ENCODE data around the gene HSPB8. TPM values are rescaled to one million over a fixed set of nuclear protein-coding genes. Genes with fewer than 3 reads are reported as not detected.

Gene HSPB8
- total RNA-seq, 1 experiment from 2014 or later, result 6.7 TPM

DNA sequence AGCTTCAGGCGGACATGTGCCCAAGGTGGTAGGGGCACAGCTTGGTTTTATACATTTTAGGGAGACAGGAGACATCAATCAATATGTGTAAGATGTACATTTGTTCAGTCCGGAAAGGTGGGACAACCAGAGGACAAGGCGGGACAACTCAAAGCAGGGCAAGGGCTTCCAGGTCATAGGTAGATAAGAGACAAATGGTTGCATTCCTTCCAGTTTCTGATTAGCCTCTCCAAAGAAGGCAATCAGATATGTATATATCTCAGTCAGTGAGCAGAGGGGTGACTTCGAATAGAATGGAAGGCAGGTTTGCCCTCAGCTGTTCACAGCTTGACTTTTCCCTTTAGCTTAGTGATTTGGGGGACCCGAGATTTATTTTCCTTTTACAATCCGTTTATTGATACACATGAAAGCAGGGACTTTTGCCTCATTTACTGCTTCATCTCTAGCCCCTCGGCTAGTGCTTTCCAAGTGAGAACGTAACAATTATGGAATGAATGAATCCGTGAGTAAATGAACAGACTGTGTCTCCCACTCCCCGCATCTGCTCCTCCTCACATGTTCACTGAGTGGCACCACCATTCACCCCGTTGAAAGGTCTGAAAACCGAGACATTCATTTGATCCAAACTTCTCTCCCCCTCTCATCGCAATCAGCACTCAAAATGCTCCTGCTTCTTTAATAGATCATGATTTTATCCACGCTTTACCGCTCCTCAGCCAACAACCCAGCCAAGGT lies 6.9 kb upstream of the HSPB8 start:
- no peak overlapping the region for H3K4me3 Mint-ChIP-seq
- peaks cover 35% of the 10 kb centered on the region for H3K4me1 Mint-ChIP-seq
- DNase-seq (ENCODE audit: low spot score) (no peak), ATAC-seq (no peak)
- no peaks in the 10 kb centered on the region; the same call in 1 of the 2 replicates for H3K27me3 Mint-ChIP-seq (ENCODE audit: low read depth)
- no peak overlapping the region for H3K27ac Mint-ChIP-seq
- POLR2A ChIA-PET, result interaction anchor here (1.0 kb wide), 1 partner anchor 17 kb away, joined by 4 read pairs; no protein-coding TSS in a partner anchor
- peaks cover 8% of the 10 kb centered on the region for H3K9me3 Mint-ChIP-seq
- no peaks in the 10 kb centered on the region for H3K36me3 Mint-ChIP-seq
- CTCF ChIA-PET, result no interaction called here
- TF ChIP-seq, protein P1, sequence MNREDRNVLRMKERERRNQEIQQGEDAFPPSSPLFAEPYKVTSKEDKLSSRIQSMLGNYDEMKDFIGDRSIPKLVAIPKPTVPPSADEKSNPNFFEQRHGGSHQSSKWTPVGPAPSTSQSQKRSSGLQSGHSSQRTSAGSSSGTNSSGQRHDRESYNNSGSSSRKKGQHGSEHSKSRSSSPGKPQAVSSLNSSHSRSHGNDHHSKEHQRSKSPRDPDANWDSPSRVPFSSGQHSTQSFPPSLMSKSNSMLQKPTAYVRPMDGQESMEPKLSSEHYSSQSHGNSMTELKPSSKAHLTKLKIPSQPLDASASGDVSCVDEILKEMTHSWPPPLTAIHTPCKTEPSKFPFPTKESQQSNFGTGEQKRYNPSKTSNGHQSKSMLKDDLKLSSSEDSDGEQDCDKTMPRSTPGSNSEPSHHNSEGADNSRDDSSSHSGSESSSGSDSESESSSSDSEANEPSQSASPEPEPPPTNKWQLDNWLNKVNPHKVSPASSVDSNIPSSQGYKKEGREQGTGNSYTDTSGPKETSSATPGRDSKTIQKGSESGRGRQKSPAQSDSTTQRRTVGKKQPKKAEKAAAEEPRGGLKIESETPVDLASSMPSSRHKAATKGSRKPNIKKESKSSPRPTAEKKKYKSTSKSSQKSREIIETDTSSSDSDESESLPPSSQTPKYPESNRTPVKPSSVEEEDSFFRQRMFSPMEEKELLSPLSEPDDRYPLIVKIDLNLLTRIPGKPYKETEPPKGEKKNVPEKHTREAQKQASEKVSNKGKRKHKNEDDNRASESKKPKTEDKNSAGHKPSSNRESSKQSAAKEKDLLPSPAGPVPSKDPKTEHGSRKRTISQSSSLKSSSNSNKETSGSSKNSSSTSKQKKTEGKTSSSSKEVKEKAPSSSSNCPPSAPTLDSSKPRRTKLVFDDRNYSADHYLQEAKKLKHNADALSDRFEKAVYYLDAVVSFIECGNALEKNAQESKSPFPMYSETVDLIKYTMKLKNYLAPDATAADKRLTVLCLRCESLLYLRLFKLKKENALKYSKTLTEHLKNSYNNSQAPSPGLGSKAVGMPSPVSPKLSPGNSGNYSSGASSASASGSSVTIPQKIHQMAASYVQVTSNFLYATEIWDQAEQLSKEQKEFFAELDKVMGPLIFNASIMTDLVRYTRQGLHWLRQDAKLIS (CRISPR knock-in tag; IDR thresholded peaks at IDR 0.05; ENCODE audit: borderline replicate concordance), result no peak
- TF ChIP-seq, protein P2, sequence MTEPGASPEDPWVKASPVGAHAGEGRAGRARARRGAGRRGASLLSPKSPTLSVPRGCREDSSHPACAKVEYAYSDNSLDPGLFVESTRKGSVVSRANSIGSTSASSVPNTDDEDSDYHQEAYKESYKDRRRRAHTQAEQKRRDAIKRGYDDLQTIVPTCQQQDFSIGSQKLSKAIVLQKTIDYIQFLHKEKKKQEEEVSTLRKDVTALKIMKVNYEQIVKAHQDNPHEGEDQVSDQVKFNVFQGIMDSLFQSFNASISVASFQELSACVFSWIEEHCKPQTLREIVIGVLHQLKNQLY (CRISPR knock-in tag; IDR thresholded peaks at IDR 0.05), result no peak
- TF ChIP-seq, protein P3, sequence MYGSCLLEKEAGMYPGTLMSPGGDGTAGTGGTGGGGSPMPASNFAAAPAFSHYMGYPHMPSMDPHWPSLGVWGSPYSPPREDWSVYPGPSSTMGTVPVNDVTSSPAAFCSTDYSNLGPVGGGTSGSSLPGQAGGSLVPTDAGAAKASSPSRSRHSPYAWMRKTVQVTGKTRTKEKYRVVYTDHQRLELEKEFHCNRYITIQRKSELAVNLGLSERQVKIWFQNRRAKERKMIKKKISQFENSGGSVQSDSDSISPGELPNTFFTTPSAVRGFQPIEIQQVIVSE (CRISPR knock-in tag; IDR thresholded peaks at IDR 0.05; ENCODE audit: borderline replicate concordance), result no peak
- TF ChIP-seq ETV6 (CRISPR knock-in tag; IDR thresholded peaks at IDR 0.05) (no peak), FOXP1 (CRISPR knock-in tag; IDR thresholded peaks at IDR 0.05; ENCODE audit: borderline replicate concordance) (no peak), RELA (CRISPR knock-in tag; IDR thresholded peaks at IDR 0.05; ENCODE audit: borderline replicate concordance) (no peak), PRRX2 (CRISPR knock-in tag; IDR thresholded peaks at IDR 0.05) (no peak), JUN (CRISPR knock-in tag; IDR thresholded peaks at IDR 0.05) (no peak), ZNF416 (CRISPR knock-in tag; IDR thresholded peaks at IDR 0.05) (no peak), TCF7 (CRISPR knock-in tag; IDR thresholded peaks at IDR 0.05; ENCODE audit: low read depth) (no peak), ZNF671 (CRISPR knock-in tag; IDR thresholded peaks at IDR 0.05) (no peak)
- TF ChIP-seq, protein P4, sequence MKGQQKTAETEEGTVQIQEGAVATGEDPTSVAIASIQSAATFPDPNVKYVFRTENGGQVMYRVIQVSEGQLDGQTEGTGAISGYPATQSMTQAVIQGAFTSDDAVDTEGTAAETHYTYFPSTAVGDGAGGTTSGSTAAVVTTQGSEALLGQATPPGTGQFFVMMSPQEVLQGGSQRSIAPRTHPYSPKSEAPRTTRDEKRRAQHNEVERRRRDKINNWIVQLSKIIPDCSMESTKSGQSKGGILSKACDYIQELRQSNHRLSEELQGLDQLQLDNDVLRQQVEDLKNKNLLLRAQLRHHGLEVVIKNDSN (CRISPR knock-in tag; IDR thresholded peaks at IDR 0.05), result no peak
- TF ChIP-seq, protein P5, sequence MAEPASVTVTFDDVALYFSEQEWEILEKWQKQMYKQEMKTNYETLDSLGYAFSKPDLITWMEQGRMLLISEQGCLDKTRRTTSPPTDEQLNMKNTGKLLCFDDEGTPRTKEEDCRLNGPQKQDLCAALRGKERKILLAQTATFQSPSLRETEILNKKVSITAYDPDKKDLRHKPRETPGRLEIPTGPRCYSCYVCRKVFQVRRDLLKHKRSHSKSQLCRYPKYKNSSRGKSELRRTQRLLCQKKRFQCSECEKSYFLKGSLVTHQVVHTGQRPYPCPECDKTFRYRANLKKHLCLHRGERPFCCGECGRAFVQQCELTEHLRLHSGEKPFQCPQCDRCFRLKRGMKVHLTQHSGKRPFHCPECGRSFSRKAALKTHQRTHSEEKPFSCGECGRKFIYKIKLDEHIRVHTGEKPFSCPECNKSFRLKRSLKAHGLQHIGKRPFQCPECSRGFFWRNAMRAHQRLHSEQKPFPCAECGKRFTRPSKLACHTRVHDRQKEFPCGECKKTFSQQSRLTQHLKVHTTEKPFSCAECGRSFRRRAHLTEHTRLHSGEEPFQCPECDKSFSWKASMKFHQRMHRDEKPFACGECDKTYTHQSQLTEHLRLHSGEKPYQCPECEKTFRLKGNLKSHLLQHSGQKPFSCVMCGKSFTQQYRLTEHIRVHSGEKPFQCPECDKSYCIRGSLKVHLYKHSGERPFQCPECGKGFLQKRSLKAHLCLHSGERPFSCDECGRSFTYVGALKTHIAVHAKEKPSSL (CRISPR knock-in tag; conservative IDR thresholded peaks at IDR 0.05), result no peak
- TF ChIP-seq, protein P6, sequence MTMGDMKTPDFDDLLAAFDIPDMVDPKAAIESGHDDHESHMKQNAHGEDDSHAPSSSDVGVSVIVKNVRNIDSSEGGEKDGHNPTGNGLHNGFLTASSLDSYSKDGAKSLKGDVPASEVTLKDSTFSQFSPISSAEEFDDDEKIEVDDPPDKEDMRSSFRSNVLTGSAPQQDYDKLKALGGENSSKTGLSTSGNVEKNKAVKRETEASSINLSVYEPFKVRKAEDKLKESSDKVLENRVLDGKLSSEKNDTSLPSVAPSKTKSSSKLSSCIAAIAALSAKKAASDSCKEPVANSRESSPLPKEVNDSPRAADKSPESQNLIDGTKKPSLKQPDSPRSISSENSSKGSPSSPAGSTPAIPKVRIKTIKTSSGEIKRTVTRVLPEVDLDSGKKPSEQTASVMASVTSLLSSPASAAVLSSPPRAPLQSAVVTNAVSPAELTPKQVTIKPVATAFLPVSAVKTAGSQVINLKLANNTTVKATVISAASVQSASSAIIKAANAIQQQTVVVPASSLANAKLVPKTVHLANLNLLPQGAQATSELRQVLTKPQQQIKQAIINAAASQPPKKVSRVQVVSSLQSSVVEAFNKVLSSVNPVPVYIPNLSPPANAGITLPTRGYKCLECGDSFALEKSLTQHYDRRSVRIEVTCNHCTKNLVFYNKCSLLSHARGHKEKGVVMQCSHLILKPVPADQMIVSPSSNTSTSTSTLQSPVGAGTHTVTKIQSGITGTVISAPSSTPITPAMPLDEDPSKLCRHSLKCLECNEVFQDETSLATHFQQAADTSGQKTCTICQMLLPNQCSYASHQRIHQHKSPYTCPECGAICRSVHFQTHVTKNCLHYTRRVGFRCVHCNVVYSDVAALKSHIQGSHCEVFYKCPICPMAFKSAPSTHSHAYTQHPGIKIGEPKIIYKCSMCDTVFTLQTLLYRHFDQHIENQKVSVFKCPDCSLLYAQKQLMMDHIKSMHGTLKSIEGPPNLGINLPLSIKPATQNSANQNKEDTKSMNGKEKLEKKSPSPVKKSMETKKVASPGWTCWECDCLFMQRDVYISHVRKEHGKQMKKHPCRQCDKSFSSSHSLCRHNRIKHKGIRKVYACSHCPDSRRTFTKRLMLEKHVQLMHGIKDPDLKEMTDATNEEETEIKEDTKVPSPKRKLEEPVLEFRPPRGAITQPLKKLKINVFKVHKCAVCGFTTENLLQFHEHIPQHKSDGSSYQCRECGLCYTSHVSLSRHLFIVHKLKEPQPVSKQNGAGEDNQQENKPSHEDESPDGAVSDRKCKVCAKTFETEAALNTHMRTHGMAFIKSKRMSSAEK (CRISPR knock-in tag; IDR thresholded peaks at IDR 0.05; ENCODE audit: borderline replicate concordance), result no peak
- TF ChIP-seq, protein P7, sequence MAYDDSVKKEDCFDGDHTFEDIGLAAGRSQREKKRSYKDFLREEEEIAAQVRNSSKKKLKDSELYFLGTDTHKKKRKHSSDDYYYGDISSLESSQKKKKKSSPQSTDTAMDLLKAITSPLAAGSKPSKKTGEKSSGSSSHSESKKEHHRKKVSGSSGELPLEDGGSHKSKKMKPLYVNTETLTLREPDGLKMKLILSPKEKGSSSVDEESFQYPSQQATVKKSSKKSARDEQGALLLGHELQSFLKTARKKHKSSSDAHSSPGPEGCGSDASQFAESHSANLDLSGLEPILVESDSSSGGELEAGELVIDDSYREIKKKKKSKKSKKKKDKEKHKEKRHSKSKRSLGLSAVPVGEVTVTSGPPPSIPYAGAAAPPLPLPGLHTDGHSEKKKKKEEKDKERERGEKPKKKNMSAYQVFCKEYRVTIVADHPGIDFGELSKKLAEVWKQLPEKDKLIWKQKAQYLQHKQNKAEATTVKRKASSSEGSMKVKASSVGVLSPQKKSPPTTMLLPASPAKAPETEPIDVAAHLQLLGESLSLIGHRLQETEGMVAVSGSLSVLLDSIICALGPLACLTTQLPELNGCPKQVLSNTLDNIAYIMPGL (CRISPR knock-in tag; IDR thresholded peaks at IDR 0.05), result no peak

Data from WTC11 (cell line).